Left colon (tissue), 2 donors: ENCODE results near the gene ASIC1. TPM values are rescaled to one million over a fixed set of nuclear protein-coding genes. Genes with fewer than 3 reads are reported as not detected.
"Not testable (repeated sequence)": the region's sequence is repeated elsewhere in the genome, so short reads cannot be mapped to it uniquely, and the experiment has no call there.

Experiments
- ATAC-seq: fragments of 200-7000 bp; cut with Tn5 transposase; one replicate; pipeline ENCODE4 v1.9.1; 2020; ENCODE audit warnings: mild to moderate bottlenecking, moderate library complexity
- DNase-seq, 2 donors: peaks; one replicate each; pipeline ENCODE4 v3.0.0-alpha.2; 2020
- intact Hi-C, 2 donors: fragments of 100-400 bp; cut with DNase I in 1 of 2; cut with micrococcal nuclease in 1 of 2; formaldehyde crosslinking; loops; one replicate each; pipeline versions ENCODE4 v1.11.2 to v1.14.0; 2022; cut with DNase I, micrococcal nuclease
- total RNA-seq, 2 donors: library from RNA; stranded (reverse); fragmentation: NEBNext Ultra II Directional; extraction: Animal tissue kit (Norgen Biotek cat#: 25700); gene quantifications; one replicate each; pipeline ENCODE4 v1.2.1, GENCODE V29; 2021
- donor health status: DM: no; HTN: no; CAD: no.
- donor health status: DM: yes; HTN: yes; CAD: no.

ASIC1 gene
- total RNA-seq, 2 donors from 2014 or later, result 0.55 to 1.9 TPM

DNA sequence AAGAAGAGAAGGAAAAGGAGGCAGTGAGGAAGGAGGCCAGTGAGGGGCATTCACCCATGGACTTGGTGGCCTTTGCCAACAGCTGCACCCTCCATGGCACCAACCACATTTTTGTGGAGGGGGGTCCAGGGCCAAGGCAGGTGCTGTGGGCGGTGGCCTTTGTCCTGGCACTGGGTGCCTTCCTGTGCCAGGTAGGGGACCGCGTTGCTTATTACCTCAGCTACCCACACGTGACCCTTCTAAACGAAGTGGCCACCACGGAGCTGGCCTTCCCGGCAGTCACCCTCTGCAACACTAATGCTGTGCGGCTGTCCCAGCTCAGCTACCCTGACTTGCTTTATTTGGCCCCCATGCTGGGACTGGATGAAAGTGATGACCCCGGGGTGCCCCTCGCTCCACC is 16.3 kb downstream of the ASIC1 start:
- DNase-seq, result no peak

DNA sequence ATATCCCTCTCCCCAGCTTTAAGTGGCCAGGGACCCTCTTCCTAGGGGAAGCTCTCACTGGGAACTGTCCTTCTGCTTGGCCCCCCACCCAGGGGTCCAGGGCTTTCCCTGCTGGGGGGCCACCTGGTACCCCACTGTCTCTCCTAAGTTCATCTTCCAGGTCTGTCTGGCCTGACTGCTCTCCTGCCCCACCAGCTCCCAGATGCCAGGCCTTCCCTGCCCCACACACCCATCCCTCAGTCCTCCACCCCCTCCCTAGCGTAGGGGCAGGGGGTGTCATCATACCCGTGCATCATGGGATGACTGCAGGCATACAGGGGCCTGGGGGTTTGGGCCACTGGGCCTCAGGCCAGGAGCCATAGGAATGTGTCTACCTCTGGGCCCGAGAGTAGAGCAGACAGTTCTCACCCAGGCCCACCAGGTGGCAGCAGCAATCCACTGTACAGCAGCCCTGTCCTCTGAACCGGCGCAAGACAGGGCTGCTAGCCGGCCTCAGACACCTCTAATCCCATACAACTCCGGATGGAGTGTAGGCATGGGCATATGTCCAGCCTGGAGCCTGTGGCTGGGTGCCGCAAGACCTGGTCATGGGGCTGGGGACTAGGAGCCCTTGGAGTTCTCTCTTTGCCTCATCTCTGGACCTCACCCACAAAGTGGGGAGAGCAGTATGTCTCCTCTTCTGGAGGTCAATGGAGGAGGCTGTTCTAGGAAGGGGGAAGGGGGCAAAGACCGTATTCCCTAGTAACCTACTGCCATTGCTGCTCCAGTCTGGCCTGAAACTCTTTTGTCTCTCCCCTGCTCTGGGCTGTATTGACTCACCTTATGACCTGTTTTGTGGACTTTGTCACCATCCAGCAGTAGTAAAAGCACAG is 17.8 kb downstream of the ASIC1 start:
- ATAC-seq (peak; percentile 83), DNase-seq (peak; percentile 75 to 87)
- intact Hi-C loops, result loop anchor here in 1 of 2 donors (10.0 kb wide), 1 partner anchor 100 kb away; no protein-coding TSS in a partner anchor

More for the DNA sequence above, 16.3 kb downstream of the ASIC1 start:
- ATAC-seq, result no peak
- intact Hi-C loops, result loop anchor here in 1 of 2 donors (10.0 kb wide), 1 partner anchor 101 kb away; no protein-coding TSS in a partner anchor

DNA sequence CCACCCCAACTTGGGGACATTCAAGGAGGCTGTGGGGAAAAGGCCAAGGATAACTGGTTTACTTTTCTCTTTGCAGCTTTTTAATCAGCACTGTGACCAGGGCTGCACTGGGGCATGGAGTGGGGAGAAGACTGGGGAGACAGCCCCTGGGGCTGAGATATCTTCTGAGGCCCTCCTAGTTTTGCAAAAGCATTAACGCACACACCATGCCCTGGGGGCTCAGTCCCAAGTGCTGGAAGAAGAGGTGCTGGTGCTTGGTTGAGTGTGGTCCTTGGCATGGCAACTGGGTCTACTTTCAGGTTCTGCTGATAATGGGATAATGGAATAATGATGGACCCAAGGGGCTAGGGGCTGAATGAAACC is 18.4 kb downstream of the ASIC1 start:
- intact Hi-C loops, result loop anchor here (2.0 to 10.0 kb wide), 2 partner anchors 99 to 103 kb away; no protein-coding TSS in a partner anchor
- DNase-seq (no peak), ATAC-seq (no peak)

DNA sequence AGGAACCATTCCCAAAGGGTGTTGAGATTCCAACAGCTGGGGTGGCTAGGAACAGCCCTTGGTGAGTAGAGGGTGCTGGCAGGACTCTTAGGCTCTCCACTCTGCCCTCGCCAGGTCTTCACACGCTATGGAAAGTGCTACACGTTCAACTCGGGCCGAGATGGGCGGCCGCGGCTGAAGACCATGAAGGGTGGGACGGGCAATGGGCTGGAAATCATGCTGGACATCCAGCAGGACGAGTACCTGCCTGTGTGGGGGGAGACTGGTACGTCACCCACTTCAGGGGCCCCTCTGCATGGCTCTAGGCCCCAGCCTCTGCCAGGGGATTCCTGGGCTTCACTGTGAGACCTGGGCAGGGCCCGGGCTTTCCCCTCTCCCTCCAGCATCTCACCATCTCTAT is 19.7 kb downstream of the ASIC1 start:
- DNase-seq (no peak), ATAC-seq (no peak)
- intact Hi-C loops, result loop anchor here (2.0 to 10.0 kb wide), 2 partner anchors 98 to 102 kb away; no protein-coding TSS in a partner anchor

DNA sequence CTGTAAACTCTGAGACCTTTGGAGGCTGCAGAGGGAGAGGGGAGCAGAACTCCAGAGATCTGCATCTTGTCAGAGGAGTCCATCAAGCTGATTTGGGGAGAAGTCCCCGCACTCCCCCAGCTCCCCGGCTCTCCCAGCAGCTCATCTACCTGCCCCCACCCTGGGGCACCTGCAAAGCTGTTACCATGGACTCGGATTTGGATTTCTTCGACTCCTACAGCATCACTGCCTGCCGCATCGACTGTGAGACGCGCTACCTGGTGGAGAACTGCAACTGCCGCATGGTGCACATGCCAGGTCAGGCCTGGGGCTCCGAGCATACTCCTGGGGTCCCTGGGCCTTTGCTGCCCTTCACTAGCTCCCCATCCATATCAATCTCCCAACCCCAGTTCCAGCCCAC is 20.9 kb downstream of the ASIC1 start:
- intact Hi-C loops, result loop anchor here in 1 of 2 donors (10.0 kb wide), 1 partner anchor 97 kb away; no protein-coding TSS in a partner anchor
- no peak for DNase-seq

DNA sequence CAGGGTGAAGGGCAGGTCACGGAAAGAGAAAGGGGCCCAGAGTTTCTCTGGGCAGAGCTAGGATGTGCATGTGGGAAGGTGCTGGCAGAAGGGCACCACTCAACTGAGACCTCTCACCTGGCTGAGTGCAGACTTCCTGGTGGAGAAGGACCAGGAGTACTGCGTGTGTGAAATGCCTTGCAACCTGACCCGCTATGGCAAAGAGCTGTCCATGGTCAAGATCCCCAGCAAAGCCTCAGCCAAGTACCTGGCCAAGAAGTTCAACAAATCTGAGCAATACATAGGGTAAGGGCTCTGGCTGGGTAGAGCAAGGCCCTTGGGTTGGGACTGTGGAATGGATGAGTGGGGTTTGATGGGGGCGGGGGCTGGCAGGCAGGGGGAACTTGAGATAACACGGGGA is 22.4 kb downstream of the ASIC1 start:
- intact Hi-C loops, result loop anchor here in 1 of 2 donors (10.0 kb wide), 1 partner anchor 95 kb away; no protein-coding TSS in a partner anchor
- no peak for DNase-seq
- ATAC-seq, result no peak

More for the DNA sequence above, 20.9 kb downstream of the ASIC1 start:
- ATAC-seq, result no peak

DNA sequence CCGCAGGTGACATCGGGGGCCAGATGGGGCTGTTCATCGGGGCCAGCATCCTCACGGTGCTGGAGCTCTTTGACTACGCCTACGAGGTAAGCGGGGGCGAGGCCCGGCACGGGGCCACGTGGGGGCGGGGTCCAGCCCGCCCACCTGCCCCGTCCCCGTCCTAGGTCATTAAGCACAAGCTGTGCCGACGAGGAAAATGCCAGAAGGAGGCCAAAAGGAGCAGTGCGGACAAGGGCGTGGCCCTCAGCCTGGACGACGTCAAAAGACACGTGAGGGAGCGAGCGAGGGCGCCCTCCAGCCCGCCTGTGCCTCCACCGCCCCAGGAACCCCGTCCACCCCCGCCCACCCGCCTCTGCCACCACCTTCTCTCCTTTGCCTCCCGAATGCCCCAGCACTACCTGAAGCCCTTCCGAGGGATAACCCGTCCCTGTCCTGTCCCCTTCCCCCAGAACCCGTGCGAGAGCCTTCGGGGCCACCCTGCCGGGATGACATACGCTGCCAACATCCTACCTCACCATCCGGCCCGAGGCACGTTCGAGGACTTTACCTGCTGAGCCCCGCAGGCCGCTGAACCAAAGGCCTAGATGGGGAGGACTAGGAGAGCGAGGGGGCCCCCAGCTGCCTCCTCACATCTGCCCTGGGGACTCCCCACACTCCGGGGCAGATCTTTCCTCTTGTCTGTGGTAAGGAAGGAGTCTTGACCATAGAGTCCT is 23.9 kb downstream of the ASIC1 start:
- no peak for ATAC-seq
- no peak for DNase-seq
- intact Hi-C loops, result no loop called here

DNA sequence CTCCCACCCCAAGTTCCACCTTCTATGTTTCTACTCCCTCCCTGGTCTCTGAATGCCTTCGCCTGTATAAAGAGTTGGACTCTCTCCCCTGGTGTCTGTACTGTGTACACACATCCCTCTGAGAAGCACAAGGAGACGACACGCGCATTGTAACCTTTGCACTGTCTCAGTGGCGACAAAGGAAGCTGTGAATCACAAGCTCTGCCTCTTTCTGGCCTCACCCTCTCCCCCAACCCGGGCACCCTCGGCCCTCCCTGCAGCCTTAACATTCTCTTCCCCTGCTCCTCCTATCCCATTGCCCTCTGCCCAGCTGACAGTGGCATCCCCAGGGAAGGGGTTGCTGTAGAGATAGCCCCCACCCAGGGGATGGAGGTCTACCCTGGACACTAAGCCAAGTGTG is 25.2 kb downstream of the ASIC1 start:
- DNase-seq (peak; percentile 68 to 80), ATAC-seq (peak; percentile 75)
- intact Hi-C loops, result no loop called here

DNA sequence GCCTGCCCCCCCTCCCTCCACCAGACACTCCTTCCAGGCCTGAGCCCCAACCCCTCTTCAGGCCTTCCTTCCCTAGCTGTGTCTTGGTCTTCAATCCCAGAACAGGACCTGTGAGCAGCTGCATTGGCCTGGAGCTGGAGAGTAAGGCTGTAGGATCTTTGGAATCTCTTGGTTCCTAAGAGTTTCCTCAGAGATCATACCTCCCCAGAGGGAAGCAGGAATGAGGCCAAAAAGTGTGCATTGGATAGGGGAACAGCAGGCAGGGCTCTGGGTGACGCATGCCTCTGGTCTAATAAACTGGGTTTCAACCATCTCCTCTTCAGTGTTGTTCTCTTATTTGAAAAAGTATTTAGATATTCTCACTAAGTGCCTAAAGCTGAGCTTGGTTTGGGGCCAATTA is 25.9 kb downstream of the ASIC1 start:
- intact Hi-C loops, result no loop called here
- ATAC-seq, result no peak
- no peak for DNase-seq

DNA sequence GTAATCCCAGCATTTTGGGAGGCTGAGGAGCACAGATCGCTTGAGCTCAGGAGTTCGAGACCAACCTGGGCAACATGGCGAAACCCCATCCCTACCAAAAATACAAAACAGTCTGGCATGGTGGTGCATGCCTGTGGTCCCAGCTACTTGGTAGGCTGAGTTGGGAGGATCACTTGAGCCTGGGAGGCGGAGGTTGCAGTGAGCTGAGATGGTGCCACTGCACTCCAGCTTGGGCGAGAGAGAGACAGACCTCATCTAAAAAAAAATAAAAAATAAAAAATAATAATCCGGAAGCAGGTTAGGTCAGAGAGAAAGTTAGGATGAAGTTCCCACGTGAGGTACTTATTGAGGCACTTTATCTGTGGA is 27.0 kb downstream of the ASIC1 start:
- DNase-seq, intact Hi-C loops, ATAC-seq: not testable (repeated sequence)

DNA sequence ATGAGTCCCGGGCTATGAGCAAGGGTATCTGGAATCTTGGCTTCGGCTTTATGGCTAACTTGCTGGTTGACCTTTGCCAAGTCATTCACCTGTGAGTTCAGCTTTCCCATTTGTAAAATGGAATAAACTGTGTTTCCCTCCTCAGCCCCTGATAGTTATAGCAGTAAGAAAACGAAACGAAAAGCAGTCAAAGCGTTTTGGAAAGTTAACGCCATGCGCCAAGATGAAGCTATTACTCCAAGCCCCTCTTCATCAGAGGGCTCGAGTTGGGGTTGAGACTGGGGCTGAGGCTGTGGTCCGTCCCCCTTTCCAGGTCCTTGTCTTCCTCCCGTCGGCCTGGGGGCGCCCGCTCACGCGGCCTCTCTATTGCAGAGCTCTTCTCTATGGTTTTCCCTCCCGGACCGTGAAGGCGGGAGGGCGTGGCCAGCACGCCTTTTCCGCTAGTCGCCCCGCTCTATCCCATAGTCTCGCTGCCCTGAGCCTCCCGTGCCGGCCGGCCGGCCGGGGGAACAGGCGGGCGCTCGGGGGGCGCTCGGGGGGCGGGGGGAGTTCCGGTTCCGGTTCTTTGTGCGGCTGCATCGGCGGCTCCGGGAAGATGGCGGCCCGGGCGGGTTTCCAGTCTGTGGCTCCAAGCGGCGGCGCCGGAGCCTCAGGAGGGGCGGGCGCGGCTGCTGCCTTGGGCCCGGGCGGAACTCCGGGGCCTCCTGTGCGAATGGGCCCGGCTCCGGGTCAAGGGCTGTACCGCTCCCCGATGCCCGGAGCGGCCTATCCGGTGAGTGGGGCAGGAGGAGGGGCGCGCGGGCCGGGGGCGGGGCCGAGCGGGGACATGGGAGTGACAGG is 27.6 kb downstream of the ASIC1 start, which contains the start of gene SMARCD1:
SMARCD1 (plus strand) TSS at position 568 of the 840 bp plus-strand sequence; CDS start at position 596, 28 bp downstream.
- intact Hi-C loops, result no loop called here
- peak; percentile 94 for DNase-seq
- peak; percentile 79 for ATAC-seq

DNA sequence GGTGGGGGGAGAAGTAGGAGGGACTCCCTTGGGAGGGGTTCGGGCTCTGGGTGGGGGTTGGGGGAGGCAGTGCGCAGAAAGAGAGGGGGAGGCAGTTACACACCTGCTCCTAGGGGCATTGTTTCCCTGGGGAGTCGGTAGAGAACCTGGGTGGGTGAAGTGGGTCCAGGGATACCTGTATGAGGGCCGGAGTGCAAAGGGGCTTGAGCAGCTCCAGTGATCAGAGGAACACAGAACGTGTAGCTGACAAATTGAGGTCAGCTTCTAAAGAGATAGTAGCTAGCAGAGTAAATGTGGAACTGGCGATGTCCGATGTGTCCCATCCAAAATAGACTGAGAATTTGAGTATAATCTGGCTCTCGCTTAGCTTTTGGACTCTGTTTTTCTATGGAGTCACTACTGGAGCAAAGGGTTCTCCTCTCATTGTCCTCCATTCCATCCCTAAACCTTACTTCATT is 28.2 kb downstream of the ASIC1 start:
- DNase-seq (no peak), ATAC-seq (no peak)
- intact Hi-C loops, result no loop called here

DNA sequence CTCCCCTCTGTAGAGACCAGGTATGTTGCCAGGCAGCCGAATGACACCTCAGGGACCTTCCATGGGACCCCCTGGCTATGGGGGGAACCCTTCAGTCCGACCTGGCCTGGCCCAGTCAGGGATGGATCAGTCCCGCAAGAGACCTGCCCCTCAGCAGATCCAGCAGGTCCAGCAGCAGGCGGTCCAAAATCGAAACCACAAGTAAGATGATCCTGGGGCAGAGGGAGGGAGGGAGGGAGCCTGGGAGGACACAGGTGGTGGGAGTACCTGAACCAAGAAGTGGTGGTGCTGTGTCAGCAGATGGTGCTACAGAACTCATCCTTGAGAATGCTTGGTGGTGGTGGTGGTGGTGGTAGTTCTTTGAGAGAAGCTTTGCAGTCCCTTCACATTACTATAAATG is 28.8 kb downstream of the ASIC1 start:
- ATAC-seq (no peak), DNase-seq (no peak)
- intact Hi-C loops, result no loop called here

DNA sequence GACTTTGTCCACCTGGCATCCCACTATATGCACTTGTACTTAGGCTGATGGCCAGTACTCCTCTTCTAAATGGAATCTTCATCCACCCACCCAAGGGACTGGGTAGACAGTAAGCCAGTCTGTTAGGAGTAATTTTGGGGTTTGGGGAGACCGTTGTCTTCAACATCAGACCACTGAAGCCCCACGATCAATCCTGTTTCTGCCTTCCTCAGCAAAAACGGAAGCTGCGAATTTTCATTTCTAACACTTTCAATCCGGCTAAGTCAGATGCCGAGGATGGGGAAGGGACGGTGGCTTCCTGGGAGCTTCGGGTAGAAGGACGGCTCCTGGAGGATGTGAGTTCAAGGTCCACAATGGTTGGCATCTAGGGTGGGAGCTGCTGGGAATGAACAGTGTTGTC is 29.8 kb downstream of the ASIC1 start:
- intact Hi-C loops, result no loop called here
- ATAC-seq (no peak), DNase-seq (no peak)

DNA sequence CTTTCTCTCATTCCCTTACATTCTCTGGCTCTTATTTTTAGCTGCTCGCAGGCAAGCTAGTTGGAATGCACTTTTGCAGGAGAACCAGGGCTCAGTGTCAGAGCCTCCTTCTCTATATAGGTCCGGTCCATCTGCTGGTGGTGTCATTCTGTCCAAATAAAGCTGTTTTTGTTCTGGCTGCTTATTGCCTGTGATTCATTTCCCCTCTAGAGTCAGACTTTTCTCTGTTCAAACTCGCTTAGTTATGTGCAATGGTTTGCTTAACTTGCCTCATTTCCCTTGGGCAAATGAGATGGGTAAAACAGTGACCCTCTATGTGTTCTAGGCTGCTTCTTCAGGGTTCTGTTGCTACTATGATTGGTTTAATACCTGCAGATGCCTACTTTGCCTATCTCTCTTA is 30.6 kb downstream of the ASIC1 start:
- DNase-seq (no peak), ATAC-seq (no peak)
- intact Hi-C loops, result no loop called here

DNA sequence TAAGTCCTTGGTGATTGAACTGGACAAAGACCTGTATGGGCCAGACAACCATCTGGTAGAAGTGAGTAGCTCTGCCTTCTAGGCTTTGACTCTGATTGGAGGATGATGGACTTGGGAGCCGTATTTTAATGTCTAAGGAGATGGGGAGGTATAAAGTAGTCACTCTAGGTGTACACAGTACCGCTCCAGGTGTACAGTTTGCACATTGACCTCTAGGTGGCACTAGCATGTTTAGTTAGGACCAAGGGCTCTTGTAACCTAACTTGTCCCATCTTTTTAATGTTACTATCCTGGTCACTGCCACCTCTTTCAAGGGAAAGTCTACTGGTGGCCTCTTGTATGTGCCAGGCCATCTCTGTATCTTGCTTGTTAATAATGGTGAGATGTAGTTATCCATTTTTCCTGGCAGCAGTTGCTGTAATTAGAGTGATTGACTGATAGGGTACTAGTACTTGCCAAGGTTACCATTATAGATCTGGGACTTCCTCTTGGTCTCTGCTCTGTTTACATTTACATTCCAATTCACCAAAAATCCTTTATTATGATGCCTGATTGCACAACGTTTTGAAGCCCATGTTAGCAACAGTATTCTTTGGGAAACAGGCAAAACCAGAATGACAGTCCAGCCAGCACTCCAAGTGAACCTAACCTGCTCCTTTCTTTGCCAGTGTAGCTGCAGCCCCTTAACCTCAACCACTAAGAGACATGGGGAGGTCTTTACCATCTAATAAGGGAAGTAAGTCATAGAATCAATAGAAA is 31.4 kb downstream of the ASIC1 start:
- peak; percentile 46 for ATAC-seq
- peak in 1 of 2 donors; percentile 67 for DNase-seq
- intact Hi-C loops, result no loop called here

DNA sequence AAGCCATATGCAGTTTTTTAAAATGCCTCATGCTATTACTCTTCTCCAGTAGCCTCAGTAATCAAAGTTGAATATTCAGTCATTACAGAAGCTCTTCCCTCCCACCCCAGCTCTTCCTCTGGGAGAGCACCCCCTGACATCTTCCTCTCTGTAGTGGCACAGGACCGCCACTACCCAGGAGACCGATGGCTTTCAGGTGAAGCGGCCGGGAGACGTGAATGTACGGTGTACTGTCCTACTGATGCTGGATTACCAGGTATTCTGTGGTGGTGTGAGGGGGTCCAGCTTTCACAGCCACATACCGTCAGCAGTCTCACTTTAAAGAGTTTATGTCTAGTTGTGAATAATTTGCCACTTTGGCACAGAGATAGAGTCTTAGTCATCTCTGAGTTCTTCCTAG is 32.3 kb downstream of the ASIC1 start:
- DNase-seq (no peak), ATAC-seq (no peak)
- intact Hi-C loops, result no loop called here

DNA sequence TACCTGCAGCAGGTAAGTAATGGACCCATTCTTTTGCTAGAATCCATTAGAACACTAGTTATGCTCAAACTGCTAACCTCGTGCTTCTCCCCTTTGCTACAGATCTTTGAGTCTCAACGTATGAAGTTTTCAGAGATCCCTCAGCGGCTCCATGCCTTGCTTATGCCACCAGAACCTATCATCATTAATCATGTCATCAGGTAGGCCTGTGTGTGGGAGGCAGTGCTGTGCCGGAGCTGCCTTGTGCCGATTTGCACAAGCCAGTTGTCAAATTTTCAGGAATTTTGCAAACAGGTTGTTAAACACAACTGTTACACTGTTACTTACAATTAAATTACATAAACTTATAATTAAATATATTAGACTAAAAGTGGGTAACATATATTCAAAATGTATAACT is 33.0 kb downstream of the ASIC1 start:
- intact Hi-C loops, result no loop called here
- no peak for DNase-seq
- no peak for ATAC-seq
